ENCODE data around the gene TYK2. TPM values are rescaled to one million over a fixed set of nuclear protein-coding genes. Genes with fewer than 3 reads are reported as not detected.
"Not testable (repeated sequence)": the region's sequence is repeated elsewhere in the genome, so short reads cannot be mapped to it uniquely, and the experiment has no call there.

The TYK2 gene
- total RNA-seq, 1 donor from 2014 or later, result 29.8 TPM

GRCh38 chr19:10336725-10337124, 43.6 kb downstream of the TYK2 start:
- FAIRE-seq; DNase-seq (ENCODE audit: low spot score in 2 of 2): not testable (repeated sequence)

- FAIRE-seq, result no peak
- DNase-seq (ENCODE audit: low spot score in 2 of 2), result no peak
Measured at GRCh38 chr19:10335352-10335985, 44.9 kb downstream of the TYK2 start.

GRCh38 chr19:10334588-10335351, 45.6 kb downstream of the TYK2 start:
- FAIRE-seq (no peak), DNase-seq (ENCODE audit: low spot score in 2 of 2) (peak; percentile 62 to 78)

- DNase-seq (ENCODE audit: low spot score in 2 of 2) (no peak), FAIRE-seq (no peak)
Measured at GRCh38 chr19:10333758-10334587, 46.4 kb downstream of the TYK2 start.

GRCh38 chr19:10332965-10333757, 47.2 kb downstream of the TYK2 start, which contains the start of gene RAVER1:
Gene RAVER1 (minus strand): TSS chr19:10333529. CDS start chr19:10333507, 22 bp downstream.
- DNase-seq (ENCODE audit: low spot score in 2 of 2), result peak; percentile 97 to 99
- no peak for FAIRE-seq

- no peak for FAIRE-seq
- DNase-seq (ENCODE audit: low spot score in 2 of 2), result no peak
Measured at GRCh38 chr19:10332158-10332964, 48.0 kb downstream of the TYK2 start.

GRCh38 chr19:10329555-10329954, 50.8 kb downstream of the TYK2 start:
- FAIRE-seq, result no peak
- no peak for DNase-seq (ENCODE audit: low spot score in 2 of 2)

- no peak for FAIRE-seq
- DNase-seq (ENCODE audit: low spot score in 2 of 2), result no peak
Measured at GRCh38 chr19:10328558-10329429, 51.6 kb downstream of the TYK2 start.

GRCh38 chr19:10327793-10328192, 52.6 kb downstream of the TYK2 start:
- no peak for FAIRE-seq
- DNase-seq (ENCODE audit: low spot score in 2 of 2), result no peak

GRCh38 chr19:10325732-10326131, 54.6 kb downstream of the TYK2 start:
- FAIRE-seq (no peak), DNase-seq (ENCODE audit: low spot score in 2 of 2) (no peak)

GRCh38 chr19:10321874-10322835, 58.2 kb downstream of the TYK2 start:
- FAIRE-seq, result no peak

GRCh38 chr19:10321417-10321797, 59.0 kb downstream of the TYK2 start:
- no peak for DNase-seq (ENCODE audit: low spot score in 2 of 2)
- FAIRE-seq, result no peak

More at GRCh38 chr19:10321874-10322835, 58.2 kb downstream of the TYK2 start:
- no peak for DNase-seq (ENCODE audit: low spot score in 2 of 2)

- FAIRE-seq, result no peak
- DNase-seq (ENCODE audit: low spot score in 2 of 2), result no peak
Measured at GRCh38 chr19:10320602-10321416, 59.6 kb downstream of the TYK2 start.

- no peak for DNase-seq (ENCODE audit: low spot score in 2 of 2)
- FAIRE-seq, result no peak
Measured at GRCh38 chr19:10318807-10319682, 61.3 kb downstream of the TYK2 start.

GRCh38 chr19:10317857-10318462, 62.4 kb downstream of the TYK2 start:
- FAIRE-seq (no peak), DNase-seq (ENCODE audit: low spot score in 2 of 2) (no peak)

Measured in frontal cortex (tissue), 4 donors.